ENCODE results near the gene PARP11. TPM values are rescaled to one million over a fixed set of nuclear protein-coding genes. Genes with fewer than 3 reads are reported as not detected.
A peak's percentile ranks its signal among the peaks of the same experiment; 100 is the strongest.

The PARP11 gene
- total and polyA plus RNA-seq, 11 donors = 1.5 to 10.5 (median 5.1) TPM

GRCh38 chr12:3884671-3885070 is 11.5 kb upstream of the PARP11 start:
- Histone ChIP-seq H3K27ac (peak overlapping the region in 10 of 12 donors; percentile 17 to 72 (median 62)), H3K9me3 (no peaks in the 10 kb centered on the region), H3K4me1 (peaks cover 0 to 11% (median 0%) of the 10 kb centered on the region in 12 donors), H3K36me3 (no peaks in the 10 kb centered on the region), H3K27me3 (peaks cover 0 to 23% (median 2%) of the 10 kb centered on the region in 9 donors), H3K4me3 (peak overlapping the region in 7 of 12 donors; percentile 37 to 56 (median 48))
- ATAC-seq (no peak), DNase-seq (no peak)
- TF ChIP-seq, protein P1, sequence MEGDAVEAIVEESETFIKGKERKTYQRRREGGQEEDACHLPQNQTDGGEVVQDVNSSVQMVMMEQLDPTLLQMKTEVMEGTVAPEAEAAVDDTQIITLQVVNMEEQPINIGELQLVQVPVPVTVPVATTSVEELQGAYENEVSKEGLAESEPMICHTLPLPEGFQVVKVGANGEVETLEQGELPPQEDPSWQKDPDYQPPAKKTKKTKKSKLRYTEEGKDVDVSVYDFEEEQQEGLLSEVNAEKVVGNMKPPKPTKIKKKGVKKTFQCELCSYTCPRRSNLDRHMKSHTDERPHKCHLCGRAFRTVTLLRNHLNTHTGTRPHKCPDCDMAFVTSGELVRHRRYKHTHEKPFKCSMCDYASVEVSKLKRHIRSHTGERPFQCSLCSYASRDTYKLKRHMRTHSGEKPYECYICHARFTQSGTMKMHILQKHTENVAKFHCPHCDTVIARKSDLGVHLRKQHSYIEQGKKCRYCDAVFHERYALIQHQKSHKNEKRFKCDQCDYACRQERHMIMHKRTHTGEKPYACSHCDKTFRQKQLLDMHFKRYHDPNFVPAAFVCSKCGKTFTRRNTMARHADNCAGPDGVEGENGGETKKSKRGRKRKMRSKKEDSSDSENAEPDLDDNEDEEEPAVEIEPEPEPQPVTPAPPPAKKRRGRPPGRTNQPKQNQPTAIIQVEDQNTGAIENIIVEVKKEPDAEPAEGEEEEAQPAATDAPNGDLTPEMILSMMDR (IDR thresholded peaks at IDR 0.05) = no peak
- TF ChIP-seq POLR2A (IDR thresholded peaks at IDR 0.05) = no peak
- WGBS, 4 donors = 76 to 83% (median 76%) methylated on average over 6 of the region's 6 CpGs
- intact Hi-C loops (cut with DNase I) = loop anchor here (2.0 to 10.0 kb wide), 12 partner anchors 108 to 873 kb away; no protein-coding TSS in a partner anchor

DNA sequence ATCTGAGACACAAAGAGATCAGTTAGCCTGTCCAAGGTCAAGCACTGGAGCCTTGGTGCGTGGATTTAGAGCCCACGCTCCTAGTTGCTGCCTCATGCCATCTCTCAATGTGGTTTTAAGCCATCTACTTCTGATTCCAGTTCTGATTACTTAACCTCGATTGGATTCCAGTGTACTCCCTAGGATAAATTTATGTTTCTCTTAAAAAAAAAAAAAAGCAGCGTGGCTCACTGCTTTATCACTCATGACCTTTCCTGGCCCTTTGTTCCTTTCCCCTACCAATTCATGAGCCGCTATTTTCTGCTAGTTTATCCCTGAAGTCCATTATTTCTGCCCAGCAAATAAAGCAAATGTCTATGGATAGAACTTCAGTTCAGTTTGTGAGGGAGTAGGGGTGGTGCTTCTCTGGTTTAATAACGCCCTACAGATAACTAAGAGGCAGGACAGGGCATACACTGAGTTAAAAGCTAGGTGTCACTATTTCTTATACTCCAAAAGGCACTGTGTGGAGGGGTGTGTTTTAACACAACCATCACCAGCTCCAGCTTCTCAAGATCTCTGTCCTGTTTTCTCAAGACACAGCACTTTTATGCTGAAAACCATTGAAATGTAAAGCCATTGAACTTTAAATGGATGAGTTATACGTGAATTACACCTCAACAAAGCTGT is 9.8 kb upstream of the PARP11 start:
- ATAC-seq = peak in 3 of 4 donors; percentile 54 to 68 (median 56)
- intact Hi-C loops (cut with DNase I) = loop anchor here in 7 of 10 donors (10.0 kb wide), 3 partner anchors 222 to 642 kb away; no protein-coding TSS in a partner anchor
- Histone ChIP-seq H3K9me3 (peaks cover 0 to 6% (median 0%) of the 10 kb centered on the region in 12 donors), H3K36me3 (no peaks in the 10 kb centered on the region), H3K4me1 (peaks cover 0 to 11% (median 0%) of the 10 kb centered on the region in 12 donors), H3K27me3 (peaks cover 0 to 23% (median 8%) of the 10 kb centered on the region in 9 donors), H3K4me3 (no peak overlapping the region), H3K27ac (no peak overlapping the region)
- DNase-seq = no peak
- TF ChIP-seq POLR2A (IDR thresholded peaks at IDR 0.05) = no peak
- TF ChIP-seq, protein P1 (IDR thresholded peaks at IDR 0.05) = peak in 3 of 12 donors; percentile 22 to 35 (median 23)
- WGBS, 4 donors = 43 to 52% (median 49%) methylated on average over 7 of the region's 7 CpGs

DNA sequence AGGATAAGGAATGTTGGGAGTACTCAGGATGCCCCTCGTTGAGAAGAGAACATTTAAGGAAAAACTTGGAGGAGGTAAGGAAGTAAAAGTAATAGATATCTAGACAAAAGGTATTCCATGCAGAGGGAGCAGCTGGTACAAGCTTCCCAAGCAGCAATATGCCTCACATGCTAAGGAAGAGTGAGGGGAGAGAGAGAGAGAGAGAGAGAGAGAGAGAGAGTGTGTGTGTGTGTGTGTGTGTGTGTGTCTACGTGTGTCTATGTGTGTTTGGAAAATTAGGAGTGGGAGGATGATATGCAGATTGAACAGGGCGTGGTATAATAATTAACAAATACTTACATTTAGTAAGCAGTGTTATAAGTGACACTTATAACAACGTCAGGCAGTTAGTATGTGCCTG is 9.2 kb upstream of the PARP11 start:
- intact Hi-C loops (cut with DNase I) = loop anchor here in 7 of 10 donors (10.0 kb wide), 3 partner anchors 222 to 642 kb away; no protein-coding TSS in a partner anchor
- Histone ChIP-seq H3K27ac (no peak overlapping the region), H3K4me1 (peaks cover 0 to 11% (median 0%) of the 10 kb centered on the region in 12 donors), H3K27me3 (peaks cover 0 to 23% (median 8%) of the 10 kb centered on the region in 9 donors), H3K36me3 (no peaks in the 10 kb centered on the region), H3K9me3 (peaks cover 0 to 6% (median 0%) of the 10 kb centered on the region in 12 donors), H3K4me3 (no peak overlapping the region)
- DNase-seq (no peak), ATAC-seq (no peak)
- WGBS, 4 donors = 65 to 71% (median 67%) methylated on average over 4 of the region's 4 CpGs
- TF ChIP-seq POLR2A (IDR thresholded peaks at IDR 0.05) = no peak
- TF ChIP-seq, protein P1 (IDR thresholded peaks at IDR 0.05) = no peak

DNA sequence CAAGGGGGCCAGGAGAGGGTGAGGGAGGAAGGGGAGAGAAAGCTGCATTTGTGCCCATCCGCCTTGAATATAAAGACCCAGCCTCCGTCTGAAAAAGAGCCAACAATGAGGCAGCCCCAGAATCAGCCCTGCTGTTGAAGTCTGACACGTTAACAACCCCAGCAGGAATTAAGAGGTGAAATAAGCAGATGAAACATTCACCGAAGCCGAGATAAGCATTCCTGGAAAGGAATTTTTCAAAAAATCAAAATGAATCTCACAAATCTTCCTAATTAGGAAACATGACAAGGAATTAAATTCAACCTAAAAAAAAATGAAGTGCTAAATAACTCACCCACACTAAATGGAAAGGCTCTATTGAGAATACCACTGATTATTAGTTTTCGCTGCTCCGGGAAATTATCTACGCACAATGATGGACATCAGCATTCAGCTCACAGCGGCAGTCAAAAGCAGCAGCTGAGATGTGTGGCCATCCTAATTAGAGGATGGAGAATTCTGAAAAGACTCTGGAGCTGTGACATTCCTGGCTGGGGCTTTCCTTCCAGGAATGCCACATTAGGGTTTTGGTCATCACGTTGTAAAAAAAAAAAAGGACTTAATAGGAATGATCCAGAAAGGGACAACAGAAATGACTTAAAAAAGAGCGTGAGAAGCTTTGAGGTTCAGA is 8.2 kb upstream of the PARP11 start:
- no peak for DNase-seq
- WGBS, 4 donors = 59 to 60% (median 59%) methylated on average over 11 of the region's 11 CpGs
- intact Hi-C loops (cut with DNase I) = loop anchor here in 7 of 10 donors (10.0 kb wide), 3 partner anchors 223 to 643 kb away; no protein-coding TSS in a partner anchor

More for the DNA sequence above, 8.2 kb upstream of the PARP11 start:
- Histone ChIP-seq H3K4me1 (peaks cover 0 to 11% (median 0%) of the 10 kb centered on the region in 12 donors), H3K27me3 (peaks cover 0 to 23% (median 8%) of the 10 kb centered on the region in 9 donors), H3K27ac (no peak overlapping the region), H3K9me3 (peaks cover 0 to 6% (median 0%) of the 10 kb centered on the region in 12 donors), H3K36me3 (no peaks in the 10 kb centered on the region), H3K4me3 (no peak overlapping the region)
- no peak for ATAC-seq
- TF ChIP-seq, protein P1 (IDR thresholded peaks at IDR 0.05) = no peak
- TF ChIP-seq POLR2A (IDR thresholded peaks at IDR 0.05) = no peak
